ENCODE data around the gene C12orf75.

Gene C12orf75

DNA sequence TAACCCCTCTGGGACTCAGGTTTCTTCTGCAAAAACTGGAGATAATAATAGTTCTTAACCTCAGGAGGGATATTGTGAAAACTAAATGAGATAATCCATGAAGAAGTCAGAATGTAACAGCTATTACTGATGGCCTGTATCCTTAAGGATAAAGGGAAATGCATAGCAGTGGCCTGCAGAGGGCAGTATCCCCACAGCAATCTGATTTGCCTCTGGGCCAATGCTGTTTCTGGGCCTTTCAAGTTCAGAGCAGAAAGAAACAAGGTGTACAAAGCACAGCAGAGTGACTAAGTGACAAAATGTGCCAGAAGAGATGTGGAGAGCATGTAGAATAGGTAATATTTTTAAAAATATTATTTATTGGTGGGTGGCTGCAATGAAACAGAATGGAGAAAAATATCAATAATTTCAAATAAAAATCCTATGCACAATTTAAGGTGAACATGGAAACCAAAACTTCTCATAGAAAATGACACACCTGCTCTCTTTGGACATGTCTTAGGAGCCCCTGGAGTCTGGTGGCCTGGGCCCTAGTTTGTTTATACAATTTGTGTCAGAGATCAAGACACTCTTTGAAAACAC, 90.3 kb downstream of the C12orf75 start:
- DNase-seq: peak; percentile 81

Data from activated CD4-positive, alpha-beta T cell treated with anti-CD3 and anti-CD28 coated beads for 48 hours (primary cell).